ENCODE results near the gene WDR33. TPM values are rescaled to one million over a fixed set of nuclear protein-coding genes. Genes with fewer than 3 reads are reported as not detected.
"Not testable (repeated sequence)": the region's sequence is repeated elsewhere in the genome, so short reads cannot be mapped to it uniquely, and the experiment has no call there.

WDR33 gene
- total RNA-seq, 1 donor from 2014 or later = 93.0 TPM

DNA sequence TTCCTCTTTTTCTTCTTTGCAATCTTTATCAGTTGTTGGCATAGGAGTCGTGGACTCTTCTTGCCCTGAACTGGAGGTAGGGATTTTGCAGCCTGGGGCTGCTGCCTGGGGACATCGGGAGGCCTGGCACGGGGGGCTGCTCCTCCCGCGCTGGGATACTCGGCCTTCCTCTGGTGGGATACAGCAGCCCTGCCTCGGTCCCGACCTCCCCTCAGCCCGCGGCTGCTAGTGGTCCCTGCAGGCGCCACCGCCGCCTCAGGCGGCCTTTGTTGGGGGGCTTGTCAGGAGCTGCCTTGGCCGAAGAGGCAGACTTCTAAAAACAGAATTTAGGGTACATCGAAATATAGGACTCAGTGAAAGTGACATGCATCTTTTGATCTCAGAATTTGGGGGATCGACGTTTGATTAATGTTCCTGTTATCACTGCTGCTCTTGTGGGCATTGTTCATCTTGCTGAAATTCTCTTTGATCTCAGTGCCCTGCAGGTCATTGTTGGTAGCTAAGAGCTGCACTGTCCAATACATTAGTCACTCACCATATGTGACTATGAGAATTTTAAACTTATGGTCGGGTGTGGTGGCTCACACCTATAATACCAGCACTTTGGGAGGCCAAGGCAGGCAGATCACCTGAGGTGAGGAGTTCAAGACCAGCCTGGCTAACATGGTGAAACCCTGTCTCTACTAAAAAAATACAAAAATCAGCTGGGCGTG lies 30.7 kb upstream of the WDR33 start:
- ChIA-PET CTCF (no interaction called here), POLR2A (interaction anchor here (1.6 kb wide), 1 partner anchor 11 kb away, joined by 5 read pairs; no protein-coding TSS in a partner anchor)
- H3K36me3 Mint-ChIP-seq (ENCODE audit: low read depth) = peaks cover 13% of the 10 kb centered on the region
- intact Hi-C loops (cut with micrococcal nuclease) = no loop called here
- TF ChIP-seq, protein P1, sequence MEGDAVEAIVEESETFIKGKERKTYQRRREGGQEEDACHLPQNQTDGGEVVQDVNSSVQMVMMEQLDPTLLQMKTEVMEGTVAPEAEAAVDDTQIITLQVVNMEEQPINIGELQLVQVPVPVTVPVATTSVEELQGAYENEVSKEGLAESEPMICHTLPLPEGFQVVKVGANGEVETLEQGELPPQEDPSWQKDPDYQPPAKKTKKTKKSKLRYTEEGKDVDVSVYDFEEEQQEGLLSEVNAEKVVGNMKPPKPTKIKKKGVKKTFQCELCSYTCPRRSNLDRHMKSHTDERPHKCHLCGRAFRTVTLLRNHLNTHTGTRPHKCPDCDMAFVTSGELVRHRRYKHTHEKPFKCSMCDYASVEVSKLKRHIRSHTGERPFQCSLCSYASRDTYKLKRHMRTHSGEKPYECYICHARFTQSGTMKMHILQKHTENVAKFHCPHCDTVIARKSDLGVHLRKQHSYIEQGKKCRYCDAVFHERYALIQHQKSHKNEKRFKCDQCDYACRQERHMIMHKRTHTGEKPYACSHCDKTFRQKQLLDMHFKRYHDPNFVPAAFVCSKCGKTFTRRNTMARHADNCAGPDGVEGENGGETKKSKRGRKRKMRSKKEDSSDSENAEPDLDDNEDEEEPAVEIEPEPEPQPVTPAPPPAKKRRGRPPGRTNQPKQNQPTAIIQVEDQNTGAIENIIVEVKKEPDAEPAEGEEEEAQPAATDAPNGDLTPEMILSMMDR (IDR thresholded peaks at IDR 0.05) = no peak
- ATAC-seq (ENCODE audit: low read depth) = no peak
- no peak for DNase-seq
- H3K27me3 Mint-ChIP-seq = no peaks in the 10 kb centered on the region
- H3K4me1 Mint-ChIP-seq = no peaks in the 10 kb centered on the region
- no peaks in the 10 kb centered on the region for H3K9me3 Mint-ChIP-seq
- H3K4me3 Mint-ChIP-seq = no peak overlapping the region
- no peak overlapping the region for H3K27ac Mint-ChIP-seq

DNA sequence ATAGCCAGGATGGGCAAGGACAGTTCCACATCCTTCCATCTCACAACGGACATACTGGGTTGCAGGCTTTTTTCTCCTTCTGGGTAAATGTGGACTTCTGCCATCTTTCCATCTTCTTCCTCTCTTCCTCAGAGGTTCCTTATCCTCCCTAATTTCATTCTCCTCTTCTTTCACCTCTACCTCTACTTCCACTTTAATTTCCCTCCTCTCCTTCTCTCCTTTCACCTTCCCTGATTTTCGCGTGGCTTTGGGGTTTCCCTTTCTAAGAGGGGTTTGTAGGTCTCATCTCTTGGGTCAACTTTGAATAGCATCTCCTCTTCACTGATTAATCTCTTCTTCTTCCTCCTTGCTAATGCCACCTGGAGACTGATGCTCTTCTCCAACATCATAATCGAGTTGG lies 29.9 kb upstream of the WDR33 start:
- POLR2A ChIA-PET = interaction anchor here (1.6 kb wide), 1 partner anchor 11 kb away, joined by 5 read pairs; no protein-coding TSS in a partner anchor
- ATAC-seq (ENCODE audit: low read depth) = no peak
- intact Hi-C loops (cut with micrococcal nuclease) = no loop called here
- DNase-seq = no peak
- Mint-ChIP-seq H3K4me1 (no peaks in the 10 kb centered on the region), H3K27ac (no peak overlapping the region), H3K4me3 (no peak overlapping the region), H3K36me3 (ENCODE audit: low read depth) (peaks cover 7% of the 10 kb centered on the region), H3K9me3 (no peaks in the 10 kb centered on the region), H3K27me3 (no peaks in the 10 kb centered on the region)
- TF ChIP-seq, protein P1 (IDR thresholded peaks at IDR 0.05) = no peak
- CTCF ChIA-PET = no interaction called here

DNA sequence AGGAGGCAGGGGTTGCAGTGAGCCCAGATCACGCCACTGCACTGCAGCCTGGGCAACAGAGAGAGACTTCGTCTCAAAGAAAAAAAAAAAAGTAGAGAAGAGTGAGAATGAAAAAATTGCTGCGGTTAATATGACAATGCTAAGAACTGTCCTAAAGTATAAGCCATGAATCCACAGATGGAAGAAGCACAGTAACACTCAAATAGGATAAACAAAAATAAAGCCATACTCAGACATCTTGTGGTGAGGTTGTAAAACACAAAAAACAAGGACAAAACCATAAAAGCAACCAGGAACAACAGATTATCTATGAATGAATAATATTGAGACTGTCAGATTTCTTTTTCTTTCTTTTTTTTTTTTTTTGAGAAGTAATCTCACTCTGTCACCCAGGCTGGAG lies 24.0 kb upstream of the WDR33 start:
- POLR2A ChIA-PET = no interaction called here
- no peak overlapping the region for H3K27ac Mint-ChIP-seq
- intact Hi-C loops (cut with micrococcal nuclease) = no loop called here

DNA sequence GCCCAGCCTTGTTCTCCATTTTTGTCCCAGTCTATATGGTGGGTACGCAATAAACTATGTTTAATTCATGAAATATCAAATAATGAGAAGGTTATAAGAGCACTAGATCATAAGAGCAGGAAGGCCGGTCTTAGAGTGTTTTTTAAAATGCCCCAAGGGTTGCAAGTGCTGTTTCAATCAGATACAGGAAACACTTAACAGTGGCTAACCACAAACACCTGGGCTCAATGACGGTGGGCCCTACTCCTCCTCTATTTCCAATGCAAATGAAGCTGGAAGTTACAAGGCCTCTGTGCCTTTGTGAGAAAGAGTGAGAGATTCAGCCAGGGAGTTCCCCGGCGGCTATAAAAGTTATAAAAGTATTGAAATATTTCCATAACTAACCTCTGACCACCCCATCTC lies 18.9 kb upstream of the WDR33 start:
- ChIA-PET POLR2A (interaction anchor here (0.6 to 2.5 kb wide), 10 partner anchors 10 to 238 kb away, joined by 3 to 21 read pairs (median 5); partner anchors contain the start of genes POLR2D, SFT2D3 and WDR33), CTCF (interaction anchor here (1.0 to 1.3 kb wide), 2 partner anchors 19 to 127 kb away, joined by 3 to 4 read pairs; partner anchors contain the start of gene WDR33)
- DNase-seq (peak; percentile 57), ATAC-seq (ENCODE audit: low read depth) (peak; percentile 94)
- H3K4me1 Mint-ChIP-seq = peaks cover 43% of the 10 kb centered on the region
- peaks cover 3% of the 10 kb centered on the region for H3K36me3 Mint-ChIP-seq (ENCODE audit: low read depth)
- intact Hi-C loops (cut with micrococcal nuclease) = loop anchor here (1.0 kb wide), 4 partner anchors 19 to 304 kb away; partner anchors contain the start of genes IWS1, POLR2D, SFT2D3 and WDR33
- H3K27ac Mint-ChIP-seq = peak overlapping the region; percentile 84
- H3K27me3 Mint-ChIP-seq = peaks cover 12% of the 10 kb centered on the region
- TF ChIP-seq, protein P1 (IDR thresholded peaks at IDR 0.05) = no peak
- H3K9me3 Mint-ChIP-seq = peaks cover 4% of the 10 kb centered on the region
- peak overlapping the region; percentile 66 for H3K4me3 Mint-ChIP-seq

More for the DNA sequence above, 24.0 kb upstream of the WDR33 start:
- Mint-ChIP-seq H3K27me3 (no peaks in the 10 kb centered on the region), H3K4me3 (no peak overlapping the region), H3K4me1 (peaks cover 24% of the 10 kb centered on the region), H3K36me3 (ENCODE audit: low read depth) (no peaks in the 10 kb centered on the region), H3K9me3 (no peaks in the 10 kb centered on the region)
- no peak for DNase-seq
- ATAC-seq (ENCODE audit: low read depth) = no peak
- TF ChIP-seq, protein P1 (IDR thresholded peaks at IDR 0.05) = no peak
- CTCF ChIA-PET = no interaction called here

DNA sequence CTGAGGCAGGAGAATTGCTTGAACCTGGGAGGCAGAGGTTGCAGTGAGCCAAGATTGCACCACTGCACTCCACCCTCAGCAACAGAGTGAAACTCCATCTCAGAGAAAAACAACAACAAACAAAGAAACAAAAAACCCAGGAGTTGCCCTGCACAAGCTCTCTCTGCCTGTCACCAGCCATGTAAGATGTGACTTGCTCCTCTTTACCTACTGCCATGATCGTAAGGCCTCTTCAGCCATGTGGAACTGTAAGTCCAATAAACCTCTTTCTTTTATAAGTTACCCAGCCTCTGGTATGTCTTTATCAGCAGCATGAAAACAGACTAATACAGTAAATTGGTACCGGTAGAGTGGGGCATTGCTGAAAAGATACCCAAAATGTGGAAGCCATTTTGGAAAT lies 15.7 kb upstream of the WDR33 start:
- CTCF ChIA-PET; H3K4me3 Mint-ChIP-seq; POLR2A ChIA-PET; intact Hi-C loops (cut with micrococcal nuclease); H3K27ac Mint-ChIP-seq; DNase-seq; H3K36me3 Mint-ChIP-seq (ENCODE audit: low read depth); ATAC-seq (ENCODE audit: low read depth); H3K9me3 Mint-ChIP-seq: not testable (repeated sequence)
- Mint-ChIP-seq H3K4me1 (peaks cover 36% of the 10 kb centered on the region), H3K27me3 (peaks cover 12% of the 10 kb centered on the region)
